Choroid plexus epithelial cell (primary cell): ENCODE results near the gene RTBDN.

Source experiments
- DNase-seq: peaks from one replicate; pipeline ENCODE4 v3.0.0-alpha.2; 2010; ENCODE audit warnings: low read depth
- H3K4me3 ChIP-seq: 2 replicates; pipeline ENCODE4 v1.5.1; 2011; ENCODE audit warnings: low read depth, mild to moderate bottlenecking, control low read depth, low read length, moderate library complexity
- CTCF ChIP-seq: conservative IDR thresholded peaks from 2 replicates; pipeline ENCODE4 v1.5.1; 2011; ENCODE audit warnings: low read depth, mild to moderate bottlenecking, control low read depth, inconsistent platforms, low read length, moderate library complexity

RTBDN gene

GRCh38 chr19:12865746-12866415 lies 31.5 kb upstream of the RTBDN start:
- no peak for DNase-seq
- TF ChIP-seq CTCF = no peak
- no peak overlapping the region for H3K4me3 ChIP-seq

- no peak for DNase-seq
- no peak for TF ChIP-seq CTCF
These were observed 30.6 kb upstream of the RTBDN start for GRCh38 chr19:12864721-12865715.

GRCh38 chr19:12864143-12864542 lies 29.8 kb upstream of the RTBDN start:
- no peak for TF ChIP-seq CTCF
- no peak for DNase-seq

More at GRCh38 chr19:12864721-12865715, 30.6 kb upstream of the RTBDN start:
- no peak overlapping the region for H3K4me3 ChIP-seq

GRCh38 chr19:12859546-12859945 lies 25.2 kb upstream of the RTBDN start:
- TF ChIP-seq CTCF = no peak
- H3K4me3 ChIP-seq = no peak overlapping the region
- no peak for DNase-seq

More at GRCh38 chr19:12864143-12864542, 29.8 kb upstream of the RTBDN start:
- H3K4me3 ChIP-seq = no peak overlapping the region

GRCh38 chr19:12858041-12858928 lies 23.9 kb upstream of the RTBDN start:
- no peak for TF ChIP-seq CTCF
- no peak for DNase-seq
- no peak overlapping the region for H3K4me3 ChIP-seq

GRCh38 chr19:12856653-12857052 lies 22.3 kb upstream of the RTBDN start:
- DNase-seq = no peak
- TF ChIP-seq CTCF = no peak
- H3K4me3 ChIP-seq = no peak overlapping the region
